ENCODE results near the gene PBOV1.

DNA sequence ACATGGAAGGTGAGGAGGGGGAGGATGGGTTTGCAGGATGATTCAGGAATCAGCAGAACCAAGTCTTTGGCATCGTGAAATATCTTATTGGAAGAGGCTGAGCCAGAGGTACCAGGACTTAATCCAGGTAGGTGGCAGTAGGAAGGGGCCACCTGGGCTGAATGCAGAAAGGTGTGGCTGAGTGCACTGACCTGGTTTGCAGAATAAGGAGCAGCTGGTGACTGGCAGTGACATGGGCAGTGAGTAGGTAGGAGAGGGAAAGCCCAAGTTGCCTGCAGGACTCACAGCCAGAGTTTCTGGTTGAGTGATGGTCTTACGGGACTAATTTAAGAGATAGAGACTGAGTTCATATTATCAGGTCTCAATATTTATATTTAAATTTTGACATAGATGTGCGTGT is 1.1 kb upstream of the PBOV1 start:
- TF ChIP-seq POLR2A (IDR thresholded peaks at IDR 0.05): no peak
- TF ChIP-seq, protein P1, sequence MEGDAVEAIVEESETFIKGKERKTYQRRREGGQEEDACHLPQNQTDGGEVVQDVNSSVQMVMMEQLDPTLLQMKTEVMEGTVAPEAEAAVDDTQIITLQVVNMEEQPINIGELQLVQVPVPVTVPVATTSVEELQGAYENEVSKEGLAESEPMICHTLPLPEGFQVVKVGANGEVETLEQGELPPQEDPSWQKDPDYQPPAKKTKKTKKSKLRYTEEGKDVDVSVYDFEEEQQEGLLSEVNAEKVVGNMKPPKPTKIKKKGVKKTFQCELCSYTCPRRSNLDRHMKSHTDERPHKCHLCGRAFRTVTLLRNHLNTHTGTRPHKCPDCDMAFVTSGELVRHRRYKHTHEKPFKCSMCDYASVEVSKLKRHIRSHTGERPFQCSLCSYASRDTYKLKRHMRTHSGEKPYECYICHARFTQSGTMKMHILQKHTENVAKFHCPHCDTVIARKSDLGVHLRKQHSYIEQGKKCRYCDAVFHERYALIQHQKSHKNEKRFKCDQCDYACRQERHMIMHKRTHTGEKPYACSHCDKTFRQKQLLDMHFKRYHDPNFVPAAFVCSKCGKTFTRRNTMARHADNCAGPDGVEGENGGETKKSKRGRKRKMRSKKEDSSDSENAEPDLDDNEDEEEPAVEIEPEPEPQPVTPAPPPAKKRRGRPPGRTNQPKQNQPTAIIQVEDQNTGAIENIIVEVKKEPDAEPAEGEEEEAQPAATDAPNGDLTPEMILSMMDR (IDR thresholded peaks at IDR 0.05): no peak

Data from stomach (tissue), 4 donors.